Measurements from ENCODE around the gene CCDC70. TPM values are rescaled to one million over a fixed set of nuclear protein-coding genes. Genes with fewer than 3 reads are reported as not detected.

CCDC70 gene
- total and polyA plus RNA-seq, 4 donors: 0.36 TPM; not detected in 3

DNA sequence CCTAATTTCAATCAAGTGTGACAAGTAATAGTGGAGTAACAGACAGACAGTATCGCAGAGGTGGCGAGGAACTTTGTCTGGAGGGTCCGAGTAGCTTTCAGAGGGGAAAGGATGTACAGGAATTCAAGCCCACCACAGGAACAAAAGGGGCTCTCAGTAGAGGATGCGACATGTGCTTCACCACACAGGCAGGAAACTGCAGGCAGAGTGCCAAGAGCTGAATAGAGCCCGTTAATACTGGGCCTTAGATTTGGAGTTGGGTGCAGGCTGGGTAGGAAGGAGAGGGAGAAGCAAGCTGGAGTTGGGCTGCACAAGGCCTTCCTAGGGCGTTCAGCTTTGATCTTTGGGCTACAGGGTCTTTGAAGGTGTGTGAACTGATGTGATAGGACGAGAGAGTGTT is 1.2 kb downstream of the CCDC70 start:
- no peaks in the 10 kb centered on the region for H3K4me1 ChIP-seq (ENCODE audit: control insufficient read depth in 4 of 4, insufficient read depth in 4 of 4, low read length in 3 of 4)
- no peak for DNase-seq (ENCODE audit: low spot score)
- no peak for TF ChIP-seq CTCF (IDR thresholded peaks at IDR 0.05; ENCODE audit: low read depth, low read length, missing input control)
- TF ChIP-seq, protein P1, sequence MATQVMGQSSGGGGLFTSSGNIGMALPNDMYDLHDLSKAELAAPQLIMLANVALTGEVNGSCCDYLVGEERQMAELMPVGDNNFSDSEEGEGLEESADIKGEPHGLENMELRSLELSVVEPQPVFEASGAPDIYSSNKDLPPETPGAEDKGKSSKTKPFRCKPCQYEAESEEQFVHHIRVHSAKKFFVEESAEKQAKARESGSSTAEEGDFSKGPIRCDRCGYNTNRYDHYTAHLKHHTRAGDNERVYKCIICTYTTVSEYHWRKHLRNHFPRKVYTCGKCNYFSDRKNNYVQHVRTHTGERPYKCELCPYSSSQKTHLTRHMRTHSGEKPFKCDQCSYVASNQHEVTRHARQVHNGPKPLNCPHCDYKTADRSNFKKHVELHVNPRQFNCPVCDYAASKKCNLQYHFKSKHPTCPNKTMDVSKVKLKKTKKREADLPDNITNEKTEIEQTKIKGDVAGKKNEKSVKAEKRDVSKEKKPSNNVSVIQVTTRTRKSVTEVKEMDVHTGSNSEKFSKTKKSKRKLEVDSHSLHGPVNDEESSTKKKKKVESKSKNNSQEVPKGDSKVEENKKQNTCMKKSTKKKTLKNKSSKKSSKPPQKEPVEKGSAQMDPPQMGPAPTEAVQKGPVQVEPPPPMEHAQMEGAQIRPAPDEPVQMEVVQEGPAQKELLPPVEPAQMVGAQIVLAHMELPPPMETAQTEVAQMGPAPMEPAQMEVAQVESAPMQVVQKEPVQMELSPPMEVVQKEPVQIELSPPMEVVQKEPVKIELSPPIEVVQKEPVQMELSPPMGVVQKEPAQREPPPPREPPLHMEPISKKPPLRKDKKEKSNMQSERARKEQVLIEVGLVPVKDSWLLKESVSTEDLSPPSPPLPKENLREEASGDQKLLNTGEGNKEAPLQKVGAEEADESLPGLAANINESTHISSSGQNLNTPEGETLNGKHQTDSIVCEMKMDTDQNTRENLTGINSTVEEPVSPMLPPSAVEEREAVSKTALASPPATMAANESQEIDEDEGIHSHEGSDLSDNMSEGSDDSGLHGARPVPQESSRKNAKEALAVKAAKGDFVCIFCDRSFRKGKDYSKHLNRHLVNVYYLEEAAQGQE (IDR thresholded peaks at IDR 0.05): no peak
- H3K9ac ChIP-seq (ENCODE audit: low read depth in 1 of 2, low read length in 2 of 2): no peak overlapping the region
- no peak overlapping the region for H3K27ac ChIP-seq (ENCODE audit: low read depth in 1 of 2, low read length in 2 of 2)
- H3K27me3 ChIP-seq (ENCODE audit: control insufficient read depth in 4 of 4, insufficient read depth in 4 of 4, low read length in 3 of 4): no peaks in the 10 kb centered on the region
- WGBS: 82% methylated on average over 7 of the region's 7 CpGs
- no peaks in the 10 kb centered on the region for H3K9me3 ChIP-seq (ENCODE audit: control insufficient read depth in 4 of 4, low read length in 3 of 4)
- no peaks in the 10 kb centered on the region for H3K36me3 ChIP-seq (ENCODE audit: control insufficient read depth in 4 of 4, insufficient read depth in 3 of 4, low read depth in 1 of 4, low read length in 3 of 4)
- no peak overlapping the region for H3K4me3 ChIP-seq (ENCODE audit: low read depth in 1 of 3, low read length in 3 of 3)

- H3K4me1 ChIP-seq (ENCODE audit: control insufficient read depth in 4 of 4, insufficient read depth in 4 of 4, low read length in 3 of 4): no peaks in the 10 kb centered on the region
- no peaks in the 10 kb centered on the region for H3K27me3 ChIP-seq (ENCODE audit: control insufficient read depth in 4 of 4, insufficient read depth in 4 of 4, low read length in 3 of 4)
- H3K9me3 ChIP-seq (ENCODE audit: control insufficient read depth in 4 of 4, low read length in 3 of 4): no peaks in the 10 kb centered on the region
- no peaks in the 10 kb centered on the region for H3K36me3 ChIP-seq (ENCODE audit: control insufficient read depth in 4 of 4, insufficient read depth in 3 of 4, low read depth in 1 of 4, low read length in 3 of 4)
- H3K4me3 ChIP-seq (ENCODE audit: low read depth in 1 of 3, low read length in 3 of 3): no peak overlapping the region
- no peak for DNase-seq (ENCODE audit: low spot score)
- no peak for TF ChIP-seq CTCF (IDR thresholded peaks at IDR 0.05; ENCODE audit: low read depth, low read length, missing input control)
- no peak for TF ChIP-seq JUND (IDR thresholded peaks at IDR 0.05)
- no peak for TF ChIP-seq YY1 (IDR thresholded peaks at IDR 0.05)
- no peak for TF ChIP-seq RAD21 (IDR thresholded peaks at IDR 0.05)
- no peak for TF ChIP-seq HNF4G (IDR thresholded peaks at IDR 0.05)
- WGBS: 89% methylated on average over 7 of the region's 7 CpGs
- H3K9ac ChIP-seq (ENCODE audit: low read depth in 1 of 2, low read length in 2 of 2): no peak overlapping the region
- H3K27ac ChIP-seq (ENCODE audit: low read depth in 1 of 2, low read length in 2 of 2): no peak overlapping the region
Observed at GRCh38 chr13:51865838-51866237, 4.1 kb downstream of the CCDC70 start.

GRCh38 chr13:51867062-51867461 is 5.3 kb downstream of the CCDC70 start:
- Histone ChIP-seq H3K4me1 (ENCODE audit: control insufficient read depth in 4 of 4, insufficient read depth in 4 of 4, low read length in 3 of 4) (no peaks in the 10 kb centered on the region), H3K27ac (ENCODE audit: low read depth in 1 of 2, low read length in 2 of 2) (no peak overlapping the region), H3K4me3 (ENCODE audit: low read depth in 1 of 3, low read length in 3 of 3) (no peak overlapping the region), H3K9ac (ENCODE audit: low read depth in 1 of 2, low read length in 2 of 2) (no peak overlapping the region), H3K9me3 (ENCODE audit: control insufficient read depth in 4 of 4, low read length in 3 of 4) (no peaks in the 10 kb centered on the region), H3K36me3 (ENCODE audit: control insufficient read depth in 4 of 4, insufficient read depth in 3 of 4, low read depth in 1 of 4, low read length in 3 of 4) (no peaks in the 10 kb centered on the region), H3K27me3 (ENCODE audit: control insufficient read depth in 4 of 4, insufficient read depth in 4 of 4, low read length in 3 of 4) (no peaks in the 10 kb centered on the region)
- no peak for DNase-seq (ENCODE audit: low spot score)
- TF ChIP-seq FOXA1 (IDR thresholded peaks at IDR 0.05): no peak
- 94% methylated on average over 4 of the region's 4 CpGs for WGBS

Measured in liver (tissue), 9 donors.